ENCODE measurements around the gene AQP3. TPM values are rescaled to one million over a fixed set of nuclear protein-coding genes. Genes with fewer than 3 reads are reported as not detected.

The AQP3 gene
- total and polyA plus RNA-seq, 2 of the 13 experiments (the other 11 are each of a cell fraction or from before 2014, with no cell fraction given) = 1.4 to 5.5 TPM

GRCh38 chr9:33466565-33467495 is 19.4 kb upstream of the AQP3 start (continued):
- TF ChIP-seq RARA (CRISPR knock-in tag; IDR thresholded peaks at IDR 0.05) (no peak), ZBTB37 (CRISPR knock-in tag; IDR thresholded peaks at IDR 0.05) (no peak), ZNF407 (CRISPR knock-in tag; IDR thresholded peaks at IDR 0.05; ENCODE audit: not compliant biosample characterization) (no peak), ARID4A (CRISPR knock-in tag; IDR thresholded peaks at IDR 0.05; ENCODE audit: borderline replicate concordance) (peak; percentile 12; the same call in 1 of the 2 replicates), GATAD2A (CRISPR knock-in tag; IDR thresholded peaks at IDR 0.05) (peak; percentile 38; the same call in 1 of the 2 replicates), HNF1B (CRISPR knock-in tag; IDR thresholded peaks at IDR 0.05) (0 out of 2 replicates have a peak, but pooled peaks have one; percentile 35), POGZ (CRISPR knock-in tag; IDR thresholded peaks at IDR 0.05) (no peak), IRF2 (CRISPR knock-in tag; IDR thresholded peaks at IDR 0.05) (0 out of 2 replicates have a peak, but pooled peaks have one; percentile 15), ZNF775 (CRISPR knock-in tag; IDR thresholded peaks at IDR 0.05; ENCODE audit: borderline replicate concordance) (no peak), MIER2 (CRISPR knock-in tag; IDR thresholded peaks at IDR 0.05) (no peak), ZNF781 (CRISPR knock-in tag; IDR thresholded peaks at IDR 0.05; ENCODE audit: borderline replicate concordance, not compliant biosample characterization) (no peak), STAG1 (CRISPR knock-in tag; IDR thresholded peaks at IDR 0.05) (peak; percentile 92)

All from HepG2 (cell line).